Neural cell (in vitro differentiated cells): ENCODE measurements around the gene TK2.
"Not testable (repeated sequence)": the region's sequence is repeated elsewhere in the genome, so short reads cannot be mapped to it uniquely, and the experiment has no call there.

Experiments
- CTCF ChIP-seq: fragments of 450-650 bp; IDR thresholded peaks from 2 replicates; pipeline ENCODE4 v1.5.1; 2014; ENCODE audit warnings: antibody characterized with exemption, mild to moderate bottlenecking, moderate library complexity; ENCODE audit not compliant: poor library complexity, severe bottlenecking
- EZH2 ChIP-seq: fragments of 200-600, 300-800 bp; shearing (Covaris generic), sonication (generic); IDR thresholded peaks from 2 replicates; pipeline ENCODE4 v1.6.1; 2014; ENCODE audit warnings: antibody characterized with exemption, low read length, borderline replicate concordance, mild to moderate bottlenecking; ENCODE audit not compliant: insufficient read depth, poor library complexity, severe bottlenecking
- POLR2AphosphoS5 ChIP-seq: IDR thresholded peaks from 2 replicates; pipeline ENCODE4 v1.6.1; 2012
- RAD21 ChIP-seq: fragments of 450-650 bp; conservative IDR thresholded peaks from 2 replicates; pipeline ENCODE4 v1.6.1; 2014; ENCODE audit warnings: antibody characterized with exemption, mild to moderate bottlenecking, moderate library complexity
- TAF1 ChIP-seq: IDR thresholded peaks from 2 replicates; pipeline ENCODE4 v1.6.1; 2012; ENCODE audit warnings: low read depth

DNA sequence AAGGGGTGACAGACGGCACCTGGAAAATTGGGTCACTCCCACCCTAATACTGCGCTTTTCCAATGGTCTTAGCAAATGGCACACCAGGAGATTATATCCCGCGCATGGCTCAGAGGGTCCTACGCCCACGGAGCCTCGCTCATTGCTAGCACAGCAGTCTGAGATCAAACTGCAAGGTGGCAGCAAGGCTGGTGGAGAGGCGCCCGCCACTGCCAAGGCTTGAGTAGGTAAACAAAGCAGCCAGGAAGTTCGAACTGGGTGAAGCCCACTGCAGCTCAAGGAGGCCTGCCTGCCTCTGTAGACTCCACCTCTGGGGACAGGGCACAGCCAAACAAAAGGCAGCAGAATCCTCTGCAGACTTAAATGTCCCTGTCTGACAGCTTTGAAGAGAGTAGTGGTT, 53.7 kb downstream of the TK2 start:
- not testable (repeated sequence) for TF ChIP-seq CTCF, EZH2, TAF1, POLR2AphosphoS5, RAD21
